ENCODE data around the gene ATG16L2. TPM values are rescaled to one million over a fixed set of nuclear protein-coding genes. Genes with fewer than 3 reads are reported as not detected.

Gene ATG16L2
- polyA plus RNA-seq, 1 donor from 2014 or later = 9.4 TPM

- Histone ChIP-seq H3K27me3 (ENCODE audit: insufficient read depth, low read depth, low read length) (no peaks in the 10 kb centered on the region), H3K36me3 (ENCODE audit: insufficient read depth, low read length) (no peaks in the 10 kb centered on the region), H4K20me1 (ENCODE audit: insufficient read depth) (no peaks in the 10 kb centered on the region), H3K9ac (ENCODE audit: low read length) (no peak overlapping the region), H3K4me3 (ENCODE audit: low read length) (no peak overlapping the region), H3K79me2 (replicated peaks; ENCODE audit: insufficient read depth, low read length) (no peaks in the 10 kb centered on the region), H3K4me2 (ENCODE audit: low read length) (no peak overlapping the region), H3K9me2 (ENCODE audit: insufficient read depth, low read length) (no peaks in the 10 kb centered on the region), H3K9me3 (ENCODE audit: low read length) (no peaks in the 10 kb centered on the region), H3K27ac (ENCODE audit: low read length) (no peak overlapping the region), H3F3A (ENCODE audit: insufficient read depth, low read length, poor library complexity, severe bottlenecking) (no peaks in the 10 kb centered on the region), H2AFZ (ENCODE audit: low read depth, low read length) (no peak overlapping the region)
- TF ChIP-seq EZH2 (IDR thresholded peaks at IDR 0.05; ENCODE audit: borderline replicate concordance, insufficient read depth, low read length, poor library complexity, severe bottlenecking) = no peak
- TF ChIP-seq MXI1 (conservative IDR thresholded peaks at IDR 0.05; ENCODE audit: poor library complexity, severe bottlenecking) = no peak
- no peak for TF ChIP-seq EP300 (conservative IDR thresholded peaks at IDR 0.05; ENCODE audit: poor library complexity, severe bottlenecking)
- TF ChIP-seq CTCF (IDR thresholded peaks at IDR 0.05; ENCODE audit: poor library complexity, severe bottlenecking) = no peak
- no peak for TF ChIP-seq SMC3 (conservative IDR thresholded peaks at IDR 0.05; ENCODE audit: poor library complexity)
- TF ChIP-seq POLR2AphosphoS5 (IDR thresholded peaks at IDR 0.05) = no peak
- no peak for TF ChIP-seq REST (IDR thresholded peaks at IDR 0.05; ENCODE audit: borderline replicate concordance)
- TF ChIP-seq RAD21 (conservative IDR thresholded peaks at IDR 0.05) = no peak
- TF ChIP-seq TAF1 (IDR thresholded peaks at IDR 0.05; ENCODE audit: low read depth) = no peak
These were observed 11.4 kb downstream of the ATG16L2 start for GRCh38 chr11:72825661-72826060.

- H3K9ac ChIP-seq (ENCODE audit: low read length) = no peak overlapping the region
- no peak overlapping the region for H3K4me2 ChIP-seq (ENCODE audit: low read length)
- H2AFZ ChIP-seq (ENCODE audit: low read depth, low read length) = no peak overlapping the region
- no peaks in the 10 kb centered on the region for H3K27me3 ChIP-seq (ENCODE audit: insufficient read depth, low read depth, low read length)
- no peaks in the 10 kb centered on the region for H3F3A ChIP-seq (ENCODE audit: insufficient read depth, low read length, poor library complexity, severe bottlenecking)
- H3K4me3 ChIP-seq (ENCODE audit: low read length) = no peak overlapping the region
- no peaks in the 10 kb centered on the region for H3K36me3 ChIP-seq (ENCODE audit: insufficient read depth, low read length)
- no peaks in the 10 kb centered on the region for H3K79me2 ChIP-seq (replicated peaks; ENCODE audit: insufficient read depth, low read length)
- no peak for TF ChIP-seq SMC3 (conservative IDR thresholded peaks at IDR 0.05; ENCODE audit: poor library complexity)
- TF ChIP-seq POLR2AphosphoS5 (IDR thresholded peaks at IDR 0.05) = no peak
- no peak for TF ChIP-seq CTCF (IDR thresholded peaks at IDR 0.05; ENCODE audit: poor library complexity, severe bottlenecking)
- no peak for TF ChIP-seq REST (IDR thresholded peaks at IDR 0.05; ENCODE audit: borderline replicate concordance)
- TF ChIP-seq RAD21 (conservative IDR thresholded peaks at IDR 0.05) = no peak
- TF ChIP-seq TAF1 (IDR thresholded peaks at IDR 0.05; ENCODE audit: low read depth) = no peak
- no peak for TF ChIP-seq EP300 (conservative IDR thresholded peaks at IDR 0.05; ENCODE audit: poor library complexity, severe bottlenecking)
- TF ChIP-seq MXI1 (conservative IDR thresholded peaks at IDR 0.05; ENCODE audit: poor library complexity, severe bottlenecking) = no peak
- no peak for TF ChIP-seq EZH2 (IDR thresholded peaks at IDR 0.05; ENCODE audit: borderline replicate concordance, insufficient read depth, low read length, poor library complexity, severe bottlenecking)
- no peak overlapping the region for H3K27ac ChIP-seq (ENCODE audit: low read length)
- H3K9me3 ChIP-seq (ENCODE audit: low read length) = no peaks in the 10 kb centered on the region
- H3K9me2 ChIP-seq (ENCODE audit: insufficient read depth, low read length) = no peaks in the 10 kb centered on the region
- no peaks in the 10 kb centered on the region for H4K20me1 ChIP-seq (ENCODE audit: insufficient read depth)
These were observed 12.2 kb downstream of the ATG16L2 start for GRCh38 chr11:72826191-72826941.
